WTC11 (cell line): ENCODE results near the gene KRT80. TPM values are rescaled to one million over a fixed set of nuclear protein-coding genes. Genes with fewer than 3 reads are reported as not detected.

Experiments
- ATAC-seq: fragments of 200-7000 bp; cut with Tn5 transposase; 2 replicates; pipeline ENCODE4 v1.10.0; 2021; ENCODE audit warnings: mild to moderate bottlenecking, moderate library complexity
- CTCF ChIA-PET: fragments of 300-600 bp; sonication (Branson Sonifier 250); formaldehyde crosslinking; loops from one replicate; lab custom pipeline; 2021; ENCODE audit warnings: antibody characterized with exemption; lab: Charles Lee
- POLR2A ChIA-PET: fragments of 350-600 bp; sonication (Branson Sonifier 250); formaldehyde crosslinking; loops from one replicate; lab custom pipeline; 2021; ENCODE audit warnings: antibody characterized with exemption; lab: Charles Lee
- DNase-seq: peaks from one replicate; pipeline ENCODE4 v3.0.0; 2021; ENCODE audit warnings: low spot score
- H3K27ac Mint-ChIP-seq: 2 replicates; pipeline ENCODE4 v1.8.0; 2021; ENCODE audit warnings: mixed read lengths
- H3K27me3 Mint-ChIP-seq: 2 replicates; pipeline ENCODE4 v1.8.0; 2021; ENCODE audit warnings: low read depth, mild to moderate bottlenecking, moderate library complexity, mixed read lengths
- H3K36me3 Mint-ChIP-seq: 2 replicates; pipeline ENCODE4 v1.8.0; 2021; ENCODE audit warnings: mixed read lengths
- H3K4me1 Mint-ChIP-seq: 2 replicates; pipeline ENCODE4 v1.8.0; 2022; ENCODE audit warnings: mixed read lengths
- H3K4me3 Mint-ChIP-seq: 2 replicates; pipeline ENCODE4 v1.8.0; 2021; ENCODE audit warnings: mild to moderate bottlenecking, moderate library complexity, mixed read lengths
- H3K9me3 Mint-ChIP-seq: 2 replicates; pipeline ENCODE4 v1.8.0; 2021; ENCODE audit warnings: mixed read lengths
- CREM ChIP-seq: sonication (generic); formaldehyde crosslinking; IDR thresholded peaks from 2 replicates; pipeline ENCODE4 v1.8.1; 2022; ENCODE audit warnings: mild to moderate bottlenecking, missing genetic modification reagents, moderate library complexity
- FOXJ3 ChIP-seq: sonication (generic); formaldehyde crosslinking; IDR thresholded peaks from 2 replicates; pipeline ENCODE4 v1.9.0; 2021; ENCODE audit warnings: missing genetic modification reagents, mild to moderate bottlenecking, borderline replicate concordance
- FOXK1 ChIP-seq: sonication (generic); formaldehyde crosslinking; IDR thresholded peaks from 2 replicates; pipeline ENCODE4 v1.8.0; 2022; ENCODE audit warnings: mild to moderate bottlenecking, moderate library complexity, missing genetic modification reagents
- GABPB1 ChIP-seq: sonication (generic); formaldehyde crosslinking; IDR thresholded peaks from 2 replicates; pipeline ENCODE4 v1.8.1; 2023; ENCODE audit warnings: mild to moderate bottlenecking, missing genetic modification reagents
- KAT7 ChIP-seq: sonication (generic); formaldehyde crosslinking; IDR thresholded peaks from 2 replicates; pipeline ENCODE4 v1.8.1; 2023; ENCODE audit warnings: missing genetic modification reagents, mild to moderate bottlenecking, borderline replicate concordance
- NFATC4 ChIP-seq: fragments of 250-450 bp; sonication (Bioruptor Pico); IDR thresholded peaks from 2 replicates; pipeline ENCODE4 v1.9.0; 2021; ENCODE audit warnings: mild to moderate bottlenecking
- SMAD4 ChIP-seq: sonication (generic); formaldehyde crosslinking; IDR thresholded peaks from 2 replicates; pipeline ENCODE4 v1.8.0; 2022; ENCODE audit warnings: mild to moderate bottlenecking, missing genetic modification reagents
- TCF7 ChIP-seq: sonication (generic); formaldehyde crosslinking; IDR thresholded peaks from 2 replicates; pipeline ENCODE4 v1.8.0; 2022; ENCODE audit warnings: mild to moderate bottlenecking, low read depth, missing genetic modification reagents, moderate library complexity
- ZNF121 ChIP-seq: sonication (generic); formaldehyde crosslinking; IDR thresholded peaks from 2 replicates; pipeline ENCODE4 v1.8.0; 2023; ENCODE audit warnings: missing genetic modification reagents
- ZNF232 ChIP-seq: sonication (generic); formaldehyde crosslinking; IDR thresholded peaks from 2 replicates; pipeline ENCODE4 v1.8.0; 2022; ENCODE audit warnings: mild to moderate bottlenecking, missing genetic modification reagents
- ZNF317 ChIP-seq: sonication (generic); formaldehyde crosslinking; IDR thresholded peaks from 2 replicates; pipeline ENCODE4 v1.8.1; 2023; ENCODE audit warnings: low read depth, mild to moderate bottlenecking, moderate library complexity, missing genetic modification reagents, borderline replicate concordance
- ZNF416 ChIP-seq: fragments of 250-450 bp; sonication (Bioruptor Pico); IDR thresholded peaks from 2 replicates; pipeline ENCODE4 v1.9.0; 2021; ENCODE audit warnings: mild to moderate bottlenecking, inconsistent platforms
- total RNA-seq: library from RNA; stranded (reverse); gene quantifications from 3 replicates; pipeline ENCODE4 v1.2.3, GENCODE V29; 2021
- TF ChIP-seq, protein P1 (sequence below): fragments of 250-450 bp; sonication (Bioruptor Pico); conservative IDR thresholded peaks from 2 replicates; pipeline ENCODE4 v1.9.0; 2021; ENCODE audit warnings: mild to moderate bottlenecking
- TF ChIP-seq, protein P2 (sequence below): fragments of 250-450 bp; sonication (Bioruptor Pico); IDR thresholded peaks from 2 replicates; pipeline ENCODE4 v1.9.0; 2021; ENCODE audit warnings: mild to moderate bottlenecking
- TF ChIP-seq, protein P3 (sequence below): sonication (generic); formaldehyde crosslinking; IDR thresholded peaks from 2 replicates; pipeline ENCODE4 v1.8.1; 2023; ENCODE audit warnings: mild to moderate bottlenecking, missing genetic modification reagents
- TF ChIP-seq, protein P4 (sequence below): fragments of 250-450 bp; sonication (Bioruptor Pico); IDR thresholded peaks from 2 replicates; pipeline ENCODE4 v1.9.0; 2021; ENCODE audit warnings: moderate library complexity, mild to moderate bottlenecking, inconsistent platforms, borderline replicate concordance
- TF ChIP-seq, protein P5 (sequence below): fragments of 250-450 bp; sonication (Bioruptor Pico); IDR thresholded peaks from 2 replicates; pipeline ENCODE4 v1.9.0; 2021; ENCODE audit warnings: mild to moderate bottlenecking, borderline replicate concordance
- TF ChIP-seq, protein P6 (sequence below): sonication (generic); formaldehyde crosslinking; IDR thresholded peaks from 2 replicates; pipeline ENCODE4 v1.8.1; 2023; ENCODE audit warnings: mild to moderate bottlenecking, missing genetic modification reagents, moderate library complexity
- TF ChIP-seq, protein P7 (sequence below): sonication (generic); formaldehyde crosslinking; IDR thresholded peaks from 2 replicates; pipeline ENCODE4 v1.8.0; 2022; ENCODE audit warnings: mild to moderate bottlenecking, missing genetic modification reagents
- TF ChIP-seq, protein P8 (sequence below): sonication (generic); formaldehyde crosslinking; IDR thresholded peaks from 2 replicates; pipeline ENCODE4 v1.8.1; 2022; ENCODE audit warnings: missing genetic modification reagents, borderline replicate concordance
- TF ChIP-seq, protein P9 (sequence below): sonication (generic); formaldehyde crosslinking; IDR thresholded peaks from 2 replicates; pipeline ENCODE4 v1.8.1; 2022; ENCODE audit warnings: mild to moderate bottlenecking, missing genetic modification reagents, moderate library complexity, borderline replicate concordance

Gene KRT80
- total RNA-seq, 1 experiment from 2014 or later: 0.11 TPM

DNA sequence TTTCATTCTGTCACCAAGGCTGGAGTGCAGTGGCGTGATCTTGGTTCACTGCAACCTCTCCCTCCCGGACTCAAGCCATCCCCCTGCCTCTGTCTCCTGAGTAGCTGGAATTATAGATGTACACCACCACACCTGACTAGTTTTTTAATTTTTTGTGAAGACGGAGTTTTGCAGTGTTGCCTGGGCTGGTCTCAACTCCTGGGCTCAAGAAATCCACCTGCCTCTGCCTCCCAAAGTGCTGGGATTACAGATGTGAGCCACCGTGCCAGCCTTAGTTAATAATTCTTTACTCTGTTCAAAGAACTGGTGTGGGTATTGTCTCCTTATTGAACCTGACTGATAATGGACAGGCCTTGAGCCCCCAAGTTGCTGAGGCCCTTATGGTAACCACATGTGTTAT, 30.9 kb upstream of the KRT80 start (continued):
- TF ChIP-seq, protein P1, sequence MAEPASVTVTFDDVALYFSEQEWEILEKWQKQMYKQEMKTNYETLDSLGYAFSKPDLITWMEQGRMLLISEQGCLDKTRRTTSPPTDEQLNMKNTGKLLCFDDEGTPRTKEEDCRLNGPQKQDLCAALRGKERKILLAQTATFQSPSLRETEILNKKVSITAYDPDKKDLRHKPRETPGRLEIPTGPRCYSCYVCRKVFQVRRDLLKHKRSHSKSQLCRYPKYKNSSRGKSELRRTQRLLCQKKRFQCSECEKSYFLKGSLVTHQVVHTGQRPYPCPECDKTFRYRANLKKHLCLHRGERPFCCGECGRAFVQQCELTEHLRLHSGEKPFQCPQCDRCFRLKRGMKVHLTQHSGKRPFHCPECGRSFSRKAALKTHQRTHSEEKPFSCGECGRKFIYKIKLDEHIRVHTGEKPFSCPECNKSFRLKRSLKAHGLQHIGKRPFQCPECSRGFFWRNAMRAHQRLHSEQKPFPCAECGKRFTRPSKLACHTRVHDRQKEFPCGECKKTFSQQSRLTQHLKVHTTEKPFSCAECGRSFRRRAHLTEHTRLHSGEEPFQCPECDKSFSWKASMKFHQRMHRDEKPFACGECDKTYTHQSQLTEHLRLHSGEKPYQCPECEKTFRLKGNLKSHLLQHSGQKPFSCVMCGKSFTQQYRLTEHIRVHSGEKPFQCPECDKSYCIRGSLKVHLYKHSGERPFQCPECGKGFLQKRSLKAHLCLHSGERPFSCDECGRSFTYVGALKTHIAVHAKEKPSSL (CRISPR knock-in tag): no peak
- TF ChIP-seq ZNF121 (CRISPR knock-in tag) (no peak), FOXK1 (CRISPR knock-in tag) (no peak)
- TF ChIP-seq, protein P2, sequence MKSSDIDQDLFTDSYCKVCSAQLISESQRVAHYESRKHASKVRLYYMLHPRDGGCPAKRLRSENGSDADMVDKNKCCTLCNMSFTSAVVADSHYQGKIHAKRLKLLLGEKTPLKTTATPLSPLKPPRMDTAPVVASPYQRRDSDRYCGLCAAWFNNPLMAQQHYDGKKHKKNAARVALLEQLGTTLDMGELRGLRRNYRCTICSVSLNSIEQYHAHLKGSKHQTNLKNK (CRISPR knock-in tag): no peak

DNA sequence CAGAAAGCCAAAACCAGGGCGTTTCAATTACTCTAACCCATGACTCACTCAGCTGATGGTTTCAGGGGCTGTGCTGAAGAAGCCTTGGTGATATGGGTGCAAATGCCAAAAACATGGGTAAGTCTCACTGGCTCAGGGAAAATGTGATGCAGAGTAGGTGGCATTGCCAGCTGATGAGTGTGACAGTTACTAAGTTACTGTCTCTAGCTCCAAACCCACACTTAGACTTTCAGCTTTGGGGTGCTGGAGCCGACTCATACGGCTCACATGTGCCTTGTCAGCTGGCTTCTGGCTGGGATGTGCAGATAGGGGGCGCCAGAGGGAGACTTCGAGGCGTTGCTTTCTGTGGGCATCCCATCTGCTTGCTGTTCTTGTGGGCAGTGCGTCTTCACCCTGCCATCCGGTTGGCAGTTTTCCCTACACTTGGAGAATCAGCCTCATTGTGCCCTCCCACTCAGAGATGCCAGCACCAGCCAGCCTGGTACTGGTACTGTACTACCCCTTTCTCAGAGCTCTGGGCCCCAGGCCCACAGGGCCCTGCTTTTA, 30.2 kb upstream of the KRT80 start:
- Mint-ChIP-seq H3K27ac (no peak overlapping the region), H3K4me3 (no peak overlapping the region), H3K27me3 (peaks cover 8% of the 10 kb centered on the region), H3K4me1 (peaks cover 5% of the 10 kb centered on the region; the same call in 1 of the 2 replicates), H3K9me3 (no peaks in the 10 kb centered on the region), H3K36me3 (no peaks in the 10 kb centered on the region)
- CTCF ChIA-PET: interaction anchor here (0.6 to 3.6 kb wide), 70 partner anchors 10 to 658 kb away, joined by 3 to 67 read pairs (median 5); partner anchors contain the start of genes KRT7, KRT80, KRT86 and SMIM41
- DNase-seq: peak; percentile 93
- peak; percentile 91 for ATAC-seq
- POLR2A ChIA-PET: no interaction called here
- TF ChIP-seq, protein P3, sequence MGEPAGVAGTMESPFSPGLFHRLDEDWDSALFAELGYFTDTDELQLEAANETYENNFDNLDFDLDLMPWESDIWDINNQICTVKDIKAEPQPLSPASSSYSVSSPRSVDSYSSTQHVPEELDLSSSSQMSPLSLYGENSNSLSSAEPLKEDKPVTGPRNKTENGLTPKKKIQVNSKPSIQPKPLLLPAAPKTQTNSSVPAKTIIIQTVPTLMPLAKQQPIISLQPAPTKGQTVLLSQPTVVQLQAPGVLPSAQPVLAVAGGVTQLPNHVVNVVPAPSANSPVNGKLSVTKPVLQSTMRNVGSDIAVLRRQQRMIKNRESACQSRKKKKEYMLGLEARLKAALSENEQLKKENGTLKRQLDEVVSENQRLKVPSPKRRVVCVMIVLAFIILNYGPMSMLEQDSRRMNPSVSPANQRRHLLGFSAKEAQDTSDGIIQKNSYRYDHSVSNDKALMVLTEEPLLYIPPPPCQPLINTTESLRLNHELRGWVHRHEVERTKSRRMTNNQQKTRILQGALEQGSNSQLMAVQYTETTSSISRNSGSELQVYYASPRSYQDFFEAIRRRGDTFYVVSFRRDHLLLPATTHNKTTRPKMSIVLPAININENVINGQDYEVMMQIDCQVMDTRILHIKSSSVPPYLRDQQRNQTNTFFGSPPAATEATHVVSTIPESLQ (CRISPR knock-in tag): no peak
- TF ChIP-seq CREM: no peak
- no peak for TF ChIP-seq FOXJ3 (CRISPR knock-in tag)
- TF ChIP-seq ZNF416 (CRISPR knock-in tag): no peak
- TF ChIP-seq NFATC4: no peak
- TF ChIP-seq TCF7 (CRISPR knock-in tag): no peak
- TF ChIP-seq ZNF232: no peak
- no peak for TF ChIP-seq KAT7 (CRISPR knock-in tag)
- TF ChIP-seq, protein P4, sequence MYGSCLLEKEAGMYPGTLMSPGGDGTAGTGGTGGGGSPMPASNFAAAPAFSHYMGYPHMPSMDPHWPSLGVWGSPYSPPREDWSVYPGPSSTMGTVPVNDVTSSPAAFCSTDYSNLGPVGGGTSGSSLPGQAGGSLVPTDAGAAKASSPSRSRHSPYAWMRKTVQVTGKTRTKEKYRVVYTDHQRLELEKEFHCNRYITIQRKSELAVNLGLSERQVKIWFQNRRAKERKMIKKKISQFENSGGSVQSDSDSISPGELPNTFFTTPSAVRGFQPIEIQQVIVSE (CRISPR knock-in tag): no peak
- no peak for TF ChIP-seq GABPB1
- TF ChIP-seq, protein P5, sequence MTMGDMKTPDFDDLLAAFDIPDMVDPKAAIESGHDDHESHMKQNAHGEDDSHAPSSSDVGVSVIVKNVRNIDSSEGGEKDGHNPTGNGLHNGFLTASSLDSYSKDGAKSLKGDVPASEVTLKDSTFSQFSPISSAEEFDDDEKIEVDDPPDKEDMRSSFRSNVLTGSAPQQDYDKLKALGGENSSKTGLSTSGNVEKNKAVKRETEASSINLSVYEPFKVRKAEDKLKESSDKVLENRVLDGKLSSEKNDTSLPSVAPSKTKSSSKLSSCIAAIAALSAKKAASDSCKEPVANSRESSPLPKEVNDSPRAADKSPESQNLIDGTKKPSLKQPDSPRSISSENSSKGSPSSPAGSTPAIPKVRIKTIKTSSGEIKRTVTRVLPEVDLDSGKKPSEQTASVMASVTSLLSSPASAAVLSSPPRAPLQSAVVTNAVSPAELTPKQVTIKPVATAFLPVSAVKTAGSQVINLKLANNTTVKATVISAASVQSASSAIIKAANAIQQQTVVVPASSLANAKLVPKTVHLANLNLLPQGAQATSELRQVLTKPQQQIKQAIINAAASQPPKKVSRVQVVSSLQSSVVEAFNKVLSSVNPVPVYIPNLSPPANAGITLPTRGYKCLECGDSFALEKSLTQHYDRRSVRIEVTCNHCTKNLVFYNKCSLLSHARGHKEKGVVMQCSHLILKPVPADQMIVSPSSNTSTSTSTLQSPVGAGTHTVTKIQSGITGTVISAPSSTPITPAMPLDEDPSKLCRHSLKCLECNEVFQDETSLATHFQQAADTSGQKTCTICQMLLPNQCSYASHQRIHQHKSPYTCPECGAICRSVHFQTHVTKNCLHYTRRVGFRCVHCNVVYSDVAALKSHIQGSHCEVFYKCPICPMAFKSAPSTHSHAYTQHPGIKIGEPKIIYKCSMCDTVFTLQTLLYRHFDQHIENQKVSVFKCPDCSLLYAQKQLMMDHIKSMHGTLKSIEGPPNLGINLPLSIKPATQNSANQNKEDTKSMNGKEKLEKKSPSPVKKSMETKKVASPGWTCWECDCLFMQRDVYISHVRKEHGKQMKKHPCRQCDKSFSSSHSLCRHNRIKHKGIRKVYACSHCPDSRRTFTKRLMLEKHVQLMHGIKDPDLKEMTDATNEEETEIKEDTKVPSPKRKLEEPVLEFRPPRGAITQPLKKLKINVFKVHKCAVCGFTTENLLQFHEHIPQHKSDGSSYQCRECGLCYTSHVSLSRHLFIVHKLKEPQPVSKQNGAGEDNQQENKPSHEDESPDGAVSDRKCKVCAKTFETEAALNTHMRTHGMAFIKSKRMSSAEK: no peak
- TF ChIP-seq SMAD4 (CRISPR knock-in tag): no peak
- TF ChIP-seq ZNF317: peak; percentile 78
- no peak for TF ChIP-seq FOXK1 (CRISPR knock-in tag)
- TF ChIP-seq ZNF121 (CRISPR knock-in tag): no peak
- TF ChIP-seq, protein P6, sequence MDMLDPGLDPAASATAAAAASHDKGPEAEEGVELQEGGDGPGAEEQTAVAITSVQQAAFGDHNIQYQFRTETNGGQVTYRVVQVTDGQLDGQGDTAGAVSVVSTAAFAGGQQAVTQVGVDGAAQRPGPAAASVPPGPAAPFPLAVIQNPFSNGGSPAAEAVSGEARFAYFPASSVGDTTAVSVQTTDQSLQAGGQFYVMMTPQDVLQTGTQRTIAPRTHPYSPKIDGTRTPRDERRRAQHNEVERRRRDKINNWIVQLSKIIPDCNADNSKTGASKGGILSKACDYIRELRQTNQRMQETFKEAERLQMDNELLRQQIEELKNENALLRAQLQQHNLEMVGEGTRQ: peak; percentile 51; the same call in 1 of the 2 replicates
- TF ChIP-seq, protein P7, sequence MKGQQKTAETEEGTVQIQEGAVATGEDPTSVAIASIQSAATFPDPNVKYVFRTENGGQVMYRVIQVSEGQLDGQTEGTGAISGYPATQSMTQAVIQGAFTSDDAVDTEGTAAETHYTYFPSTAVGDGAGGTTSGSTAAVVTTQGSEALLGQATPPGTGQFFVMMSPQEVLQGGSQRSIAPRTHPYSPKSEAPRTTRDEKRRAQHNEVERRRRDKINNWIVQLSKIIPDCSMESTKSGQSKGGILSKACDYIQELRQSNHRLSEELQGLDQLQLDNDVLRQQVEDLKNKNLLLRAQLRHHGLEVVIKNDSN: peak; percentile 48; the same call in 1 of the 2 replicates
- TF ChIP-seq, protein P8, sequence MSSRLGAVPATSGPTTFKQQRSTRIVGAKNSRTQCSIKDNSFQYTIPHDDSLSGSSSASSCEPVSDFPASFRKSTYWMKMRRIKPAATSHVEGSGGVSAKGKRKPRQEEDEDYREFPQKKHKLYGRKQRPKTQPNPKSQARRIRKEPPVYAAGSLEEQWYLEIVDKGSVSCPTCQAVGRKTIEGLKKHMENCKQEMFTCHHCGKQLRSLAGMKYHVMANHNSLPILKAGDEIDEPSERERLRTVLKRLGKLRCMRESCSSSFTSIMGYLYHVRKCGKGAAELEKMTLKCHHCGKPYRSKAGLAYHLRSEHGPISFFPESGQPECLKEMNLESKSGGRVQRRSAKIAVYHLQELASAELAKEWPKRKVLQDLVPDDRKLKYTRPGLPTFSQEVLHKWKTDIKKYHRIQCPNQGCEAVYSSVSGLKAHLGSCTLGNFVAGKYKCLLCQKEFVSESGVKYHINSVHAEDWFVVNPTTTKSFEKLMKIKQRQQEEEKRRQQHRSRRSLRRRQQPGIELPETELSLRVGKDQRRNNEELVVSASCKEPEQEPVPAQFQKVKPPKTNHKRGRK (CRISPR knock-in tag): no peak
- TF ChIP-seq, protein P9, sequence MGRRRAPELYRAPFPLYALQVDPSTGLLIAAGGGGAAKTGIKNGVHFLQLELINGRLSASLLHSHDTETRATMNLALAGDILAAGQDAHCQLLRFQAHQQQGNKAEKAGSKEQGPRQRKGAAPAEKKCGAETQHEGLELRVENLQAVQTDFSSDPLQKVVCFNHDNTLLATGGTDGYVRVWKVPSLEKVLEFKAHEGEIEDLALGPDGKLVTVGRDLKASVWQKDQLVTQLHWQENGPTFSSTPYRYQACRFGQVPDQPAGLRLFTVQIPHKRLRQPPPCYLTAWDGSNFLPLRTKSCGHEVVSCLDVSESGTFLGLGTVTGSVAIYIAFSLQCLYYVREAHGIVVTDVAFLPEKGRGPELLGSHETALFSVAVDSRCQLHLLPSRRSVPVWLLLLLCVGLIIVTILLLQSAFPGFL (CRISPR knock-in tag): no peak
